Effector memory CD4-positive, alpha-beta T cell (primary cell): ENCODE data around the gene GPR180.

ENCODE experiments used
- DNase-seq, 3 donors: peaks; one replicate each; pipeline ENCODE4 v3.0.0-alpha.2; 2020
- H3K27ac ChIP-seq: 2 replicates; pipeline ENCODE4 v1.7.0; 2013; ENCODE audit warnings: mild to moderate bottlenecking, low read length, moderate library complexity; ENCODE audit not compliant: insufficient read depth, poor library complexity, severe bottlenecking
- H3K27me3 ChIP-seq: replicated peaks from 2 replicates; pipeline ENCODE4 v1.7.0; 2013; ENCODE audit warnings: mild to moderate bottlenecking, low read length; ENCODE audit not compliant: insufficient read depth, control insufficient read depth, poor library complexity, severe bottlenecking
- H3K36me3 ChIP-seq: 2 replicates; pipeline ENCODE4 v1.7.0; 2013; ENCODE audit warnings: mild to moderate bottlenecking, low read length, moderate library complexity; ENCODE audit not compliant: control insufficient read depth, insufficient read depth
- H3K4me1 ChIP-seq: 2 replicates; pipeline ENCODE4 v1.7.0; 2013; ENCODE audit warnings: low read length, mild to moderate bottlenecking; ENCODE audit not compliant: control insufficient read depth, insufficient read depth, poor library complexity, severe bottlenecking
- H3K4me3 ChIP-seq: 2 replicates; pipeline ENCODE4 v1.7.0; 2013; ENCODE audit warnings: low read length, low read depth, mild to moderate bottlenecking; ENCODE audit not compliant: insufficient read depth, poor library complexity, severe bottlenecking
- H3K9me3 ChIP-seq: 2 replicates; pipeline ENCODE4 v1.7.0; 2013; ENCODE audit warnings: mild to moderate bottlenecking, low read length, moderate library complexity; ENCODE audit not compliant: control insufficient read depth
- total RNA-seq, 3 donors: gene quantifications; one replicate each; lab custom pipeline; 2026; lab: John Stamatoyannopoulos, UW

GPR180 gene
- total RNA-seq, result 7.4 to 9.3 (median 8.3) reads per million in 3 donors

- DNase-seq, result peak; percentile 74 to 88 (median 83)
- no peaks in the 10 kb centered on the region for H3K27me3 ChIP-seq
- no peaks in the 10 kb centered on the region for H3K4me1 ChIP-seq
- H3K36me3 ChIP-seq, result no peaks in the 10 kb centered on the region
- no peaks in the 10 kb centered on the region for H3K9me3 ChIP-seq
- peak within 1 kb of the TSS; percentile 82 for H3K4me3 ChIP-seq
- peak within 1 kb of the TSS; percentile 69 for H3K27ac ChIP-seq
These were observed at the start of gene GPR180 for GRCh38 chr13:94601446-94602431. Gene GPR180, plus strand, starts transcription at chr13:94601857. Its CDS starts 71 bp downstream, at chr13:94601928.

- H3K27me3 ChIP-seq, result no peaks in the 10 kb centered on the region
- peaks cover 4% of the 10 kb centered on the region for H3K4me1 ChIP-seq
- no peaks in the 10 kb centered on the region for H3K9me3 ChIP-seq
- no peak for DNase-seq
- H3K36me3 ChIP-seq, result no peaks in the 10 kb centered on the region
- no peak overlapping the region for H3K27ac ChIP-seq
- no peak overlapping the region for H3K4me3 ChIP-seq
These were observed 49.6 kb upstream of the GPR180 start for GRCh38 chr13:94552095-94552494.

DNA sequence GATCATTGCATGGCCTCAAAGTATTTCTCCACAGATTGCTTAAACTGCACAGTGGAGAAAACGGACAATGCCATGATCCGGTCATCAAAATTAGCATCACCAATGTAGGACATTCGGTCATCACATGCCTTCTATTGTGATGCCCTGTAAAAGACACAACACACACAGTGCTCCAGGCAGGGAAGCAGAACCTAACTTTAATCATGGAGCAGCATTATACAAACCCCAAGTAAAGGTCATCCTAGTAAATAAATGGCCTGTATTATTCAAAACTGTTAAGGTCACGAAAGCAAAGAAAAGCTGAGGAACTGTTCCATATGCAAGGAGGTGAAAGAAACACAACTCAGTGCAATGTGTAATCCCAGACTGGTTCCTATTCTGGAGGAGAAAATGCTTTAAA lies 47.9 kb upstream of the GPR180 start:
- Histone ChIP-seq H3K4me1 (peaks cover 3% of the 10 kb centered on the region), H3K27ac (no peak overlapping the region), H3K4me3 (no peak overlapping the region), H3K27me3 (no peaks in the 10 kb centered on the region), H3K9me3 (no peaks in the 10 kb centered on the region), H3K36me3 (no peaks in the 10 kb centered on the region)
- DNase-seq, result no peak

- H3K27me3 ChIP-seq, result no peaks in the 10 kb centered on the region
These were observed 45.6 kb upstream of the GPR180 start for GRCh38 chr13:94556041-94556440.

DNA sequence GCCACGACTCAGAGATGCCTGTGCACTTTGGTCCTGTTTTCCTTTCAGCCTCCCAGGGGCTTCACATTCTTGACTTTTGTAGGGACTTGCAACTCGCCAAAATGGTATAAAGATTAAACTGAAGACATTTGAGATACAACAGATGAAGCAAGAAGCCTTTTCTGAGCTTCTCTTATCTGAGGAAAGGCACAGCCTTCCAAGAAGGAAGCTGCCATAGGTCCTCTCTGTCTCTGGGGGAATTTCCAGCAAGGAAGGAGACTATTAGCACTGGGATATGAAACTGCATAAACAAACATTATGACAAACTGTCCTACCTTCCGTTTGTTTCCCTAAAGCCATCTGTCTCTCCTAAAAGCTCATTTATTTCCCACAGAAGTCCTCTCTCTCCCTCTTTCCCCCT lies 45.0 kb upstream of the GPR180 start:
- Histone ChIP-seq H3K9me3 (no peaks in the 10 kb centered on the region), H3K4me3 (no peak overlapping the region), H3K27ac (no peak overlapping the region), H3K27me3 (no peaks in the 10 kb centered on the region), H3K4me1 (no peaks in the 10 kb centered on the region), H3K36me3 (no peaks in the 10 kb centered on the region)
- no peak for DNase-seq

More at GRCh38 chr13:94556041-94556440, 45.6 kb upstream of the GPR180 start:
- no peaks in the 10 kb centered on the region for H3K4me1 ChIP-seq
- no peak overlapping the region for H3K27ac ChIP-seq
- no peak overlapping the region for H3K4me3 ChIP-seq
- no peaks in the 10 kb centered on the region for H3K9me3 ChIP-seq
- no peak for DNase-seq
- no peaks in the 10 kb centered on the region for H3K36me3 ChIP-seq

- H3K27ac ChIP-seq, result no peak overlapping the region
- H3K27me3 ChIP-seq, result no peaks in the 10 kb centered on the region
- no peaks in the 10 kb centered on the region for H3K4me1 ChIP-seq
- no peaks in the 10 kb centered on the region for H3K9me3 ChIP-seq
- H3K4me3 ChIP-seq, result no peak overlapping the region
- no peak for DNase-seq
- no peaks in the 10 kb centered on the region for H3K36me3 ChIP-seq
These were observed 43.9 kb upstream of the GPR180 start for GRCh38 chr13:94557684-94558235.

DNA sequence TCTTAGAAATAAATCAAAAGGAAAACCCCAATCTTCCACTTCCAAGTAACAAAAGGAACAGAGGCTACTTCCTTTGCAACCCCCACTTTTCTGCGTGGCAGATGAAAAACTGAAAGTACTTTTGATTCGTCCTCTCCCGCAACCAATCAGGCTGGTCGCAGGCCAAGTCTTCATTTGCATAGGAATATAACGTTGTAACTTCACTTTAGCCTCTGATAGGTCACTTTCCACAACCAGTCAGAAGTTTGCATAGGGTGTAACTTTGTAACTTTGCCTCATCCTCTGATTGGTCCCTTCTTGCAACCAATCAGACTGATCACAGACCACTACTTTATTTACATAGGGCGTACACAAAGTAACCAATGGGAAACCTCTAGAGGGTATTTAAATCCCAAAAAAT lies 42.9 kb upstream of the GPR180 start:
- Histone ChIP-seq H3K27ac (no peak overlapping the region), H3K4me1 (no peaks in the 10 kb centered on the region), H3K4me3 (no peak overlapping the region), H3K27me3 (no peaks in the 10 kb centered on the region), H3K9me3 (no peaks in the 10 kb centered on the region), H3K36me3 (no peaks in the 10 kb centered on the region)
- no peak for DNase-seq

DNA sequence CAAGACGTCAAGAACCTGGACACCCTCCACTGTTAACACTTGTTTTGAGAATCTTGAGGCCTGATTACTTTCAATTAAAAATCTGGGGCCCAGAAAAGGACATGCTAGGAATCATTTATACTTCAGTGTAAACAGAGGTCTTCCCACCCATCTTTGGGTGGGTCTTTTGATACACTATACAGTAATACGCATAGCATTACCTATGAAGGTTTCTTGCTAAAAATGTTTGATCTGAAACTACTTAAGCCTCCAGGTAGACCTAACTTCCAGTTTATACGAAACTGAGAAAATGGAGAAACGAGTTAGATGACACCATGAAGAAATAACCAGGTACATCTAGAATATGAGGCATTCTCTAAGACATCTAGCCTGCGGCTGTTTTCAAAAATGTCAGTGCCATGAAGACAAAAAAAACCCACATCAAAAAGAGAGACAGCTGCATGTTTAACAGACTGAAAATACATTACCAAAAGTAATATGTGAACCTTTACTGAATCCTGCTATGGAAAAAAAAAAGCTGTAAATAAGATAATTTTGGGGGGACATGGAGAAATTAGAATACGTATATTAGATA lies 42.3 kb upstream of the GPR180 start:
- no peak overlapping the region for H3K4me3 ChIP-seq
- DNase-seq, result no peak
- no peak overlapping the region for H3K27ac ChIP-seq

GRCh38 chr13:94560116-94560515 lies 41.5 kb upstream of the GPR180 start:
- Histone ChIP-seq H3K9me3 (no peaks in the 10 kb centered on the region), H3K36me3 (no peaks in the 10 kb centered on the region), H3K4me1 (no peaks in the 10 kb centered on the region), H3K27me3 (no peaks in the 10 kb centered on the region), H3K27ac (no peak overlapping the region), H3K4me3 (no peak overlapping the region)
- no peak for DNase-seq

More for the DNA sequence above, 42.3 kb upstream of the GPR180 start:
- Histone ChIP-seq H3K36me3 (no peaks in the 10 kb centered on the region), H3K9me3 (no peaks in the 10 kb centered on the region), H3K4me1 (no peaks in the 10 kb centered on the region), H3K27me3 (no peaks in the 10 kb centered on the region)

- H3K9me3 ChIP-seq, result no peaks in the 10 kb centered on the region
- no peak overlapping the region for H3K4me3 ChIP-seq
- DNase-seq, result no peak
- no peaks in the 10 kb centered on the region for H3K27me3 ChIP-seq
- no peaks in the 10 kb centered on the region for H3K36me3 ChIP-seq
- no peaks in the 10 kb centered on the region for H3K4me1 ChIP-seq
- no peak overlapping the region for H3K27ac ChIP-seq
These were observed 40.5 kb upstream of the GPR180 start for GRCh38 chr13:94561126-94561525.
